Left ventricle myocardium superior (tissue), 1 donor: ENCODE data around the gene NDUFA8. TPM values are rescaled to one million over a fixed set of nuclear protein-coding genes. Genes with fewer than 3 reads are reported as not detected.

ENCODE experiments used
- ATAC-seq: fragments of 200-7000 bp; cut with Tn5 transposase; one replicate; pipeline ENCODE4 v1.9.1; 2020; ENCODE audit warnings: mild to moderate bottlenecking, moderate library complexity
- DNase-seq: peaks from one replicate; pipeline ENCODE4 v3.0.0-alpha.2; 2020
- intact Hi-C: fragments of 100-400 bp; cut with micrococcal nuclease; formaldehyde crosslinking; loops from one replicate; pipeline ENCODE4 v1.11.0; 2022
- total RNA-seq: library from RNA; stranded (reverse); fragmentation: NEBNext Ultra II Directional; extraction: Animal tissue kit (Norgen Biotek cat#: 25700); gene quantifications from one replicate; pipeline ENCODE4 v1.2.1, GENCODE V29; 2021
- donor health status: DM: no; HTN: yes; CAD: no; lungs with severe emphysema.

NDUFA8 gene
- total RNA-seq, 1 donor from 2014 or later = 321 TPM

- ATAC-seq = no peak
- no peak for DNase-seq
- intact Hi-C loops = no loop called here
Measured at GRCh38 chr9:122188369-122188768, 28.8 kb upstream of the NDUFA8 start.

DNA sequence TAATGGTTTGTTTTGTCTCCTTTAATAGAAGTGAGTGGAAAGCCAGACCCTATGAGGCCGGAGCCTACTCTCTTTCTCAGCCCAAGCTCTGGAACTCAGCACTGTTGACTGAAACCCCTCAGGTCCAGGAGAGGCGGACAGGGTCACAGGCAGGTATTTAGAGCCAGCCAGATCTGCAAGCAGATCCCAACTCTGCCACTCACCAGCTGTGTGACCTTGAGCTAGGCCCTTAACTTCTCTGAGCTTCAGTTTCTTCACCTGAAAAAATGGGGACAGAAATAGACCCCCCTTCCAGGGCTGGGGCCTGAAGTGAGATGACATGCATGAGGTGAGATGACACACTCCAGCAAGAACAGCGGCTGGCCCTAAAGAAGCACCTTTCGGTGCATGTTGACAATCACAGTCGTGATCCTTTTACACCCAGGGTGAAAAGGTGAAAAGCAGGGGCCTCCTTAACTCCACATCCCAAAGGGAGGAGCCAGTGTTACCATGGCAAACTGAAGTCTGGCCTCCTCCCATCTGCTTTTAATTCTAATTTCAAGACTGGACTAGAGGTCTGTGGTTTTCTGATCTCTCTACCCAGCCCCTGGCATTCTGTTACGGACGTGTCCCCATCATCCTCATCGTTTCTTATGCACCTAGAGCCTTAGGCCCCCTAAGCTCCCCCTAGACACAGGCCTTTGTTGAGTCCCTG, 27.3 kb upstream of the NDUFA8 start:
- no peak for ATAC-seq
- no peak for DNase-seq
- intact Hi-C loops = no loop called here

DNA sequence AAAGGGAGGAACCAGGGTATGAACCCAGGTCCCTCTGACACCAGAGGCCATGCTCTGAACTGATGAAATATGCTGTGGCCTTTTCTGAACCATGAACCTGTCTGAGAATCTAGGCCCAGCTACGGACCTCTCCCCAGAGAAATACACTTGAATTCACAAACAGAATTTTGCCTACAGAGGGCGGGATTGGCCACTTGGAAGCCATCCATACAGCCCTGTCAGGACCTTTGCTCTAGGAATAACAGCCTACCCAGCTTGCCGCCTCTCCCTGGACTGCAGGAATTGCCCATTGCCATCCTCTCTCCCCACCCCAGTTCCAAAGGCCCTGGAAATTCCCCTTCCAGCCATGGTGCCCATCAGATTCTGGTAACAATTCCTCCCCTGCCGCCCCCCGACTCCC, 26.7 kb upstream of the NDUFA8 start:
- ATAC-seq (no peak), DNase-seq (no peak)
- intact Hi-C loops = no loop called here

- intact Hi-C loops = no loop called here
- no peak for DNase-seq
- no peak for ATAC-seq
Measured at GRCh38 chr9:122184551-122184950, 25.0 kb upstream of the NDUFA8 start.

GRCh38 chr9:122183501-122183900, 23.9 kb upstream of the NDUFA8 start:
- DNase-seq = no peak
- intact Hi-C loops = no loop called here
- no peak for ATAC-seq

GRCh38 chr9:122180633-122181032, 21.1 kb upstream of the NDUFA8 start:
- intact Hi-C loops = no loop called here
- ATAC-seq = no peak
- no peak for DNase-seq

GRCh38 chr9:122179690-122180074, 20.1 kb upstream of the NDUFA8 start:
- intact Hi-C loops = no loop called here
- DNase-seq (no peak), ATAC-seq (no peak)

- intact Hi-C loops = no loop called here
- ATAC-seq = no peak
- no peak for DNase-seq
Measured at GRCh38 chr9:122179054-122179689, 19.6 kb upstream of the NDUFA8 start.

- intact Hi-C loops = no loop called here
- DNase-seq = no peak
- ATAC-seq = no peak
Measured at GRCh38 chr9:122176916-122177315, 17.3 kb upstream of the NDUFA8 start.

DNA sequence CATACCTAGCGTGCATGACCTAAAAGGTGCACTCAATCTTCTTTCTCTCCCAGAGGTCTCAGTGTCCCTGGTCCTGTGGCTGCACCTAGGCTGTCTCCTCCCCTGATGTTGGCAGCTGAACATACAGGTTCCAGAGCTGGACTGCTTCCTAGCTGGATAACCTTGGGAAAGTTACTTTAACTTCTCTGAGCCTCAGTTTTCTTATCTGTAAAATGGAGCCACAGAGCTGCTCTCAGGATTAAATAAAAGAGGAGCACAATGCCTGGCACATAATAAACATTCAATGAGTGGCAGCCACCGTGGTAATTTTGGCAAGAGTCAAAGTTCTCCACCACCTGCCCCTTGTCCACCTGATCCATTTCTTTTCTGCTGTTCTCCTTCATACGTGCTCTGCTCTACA, 14.1 kb upstream of the NDUFA8 start:
- ATAC-seq = no peak
- intact Hi-C loops = no loop called here
- DNase-seq = no peak

- DNase-seq (no peak), ATAC-seq (no peak)
- intact Hi-C loops = no loop called here
Measured at GRCh38 chr9:122172131-122172530, 12.6 kb upstream of the NDUFA8 start.

GRCh38 chr9:122168356-122168755, 8.8 kb upstream of the NDUFA8 start:
- intact Hi-C loops = no loop called here
- DNase-seq = no peak
- no peak for ATAC-seq

DNA sequence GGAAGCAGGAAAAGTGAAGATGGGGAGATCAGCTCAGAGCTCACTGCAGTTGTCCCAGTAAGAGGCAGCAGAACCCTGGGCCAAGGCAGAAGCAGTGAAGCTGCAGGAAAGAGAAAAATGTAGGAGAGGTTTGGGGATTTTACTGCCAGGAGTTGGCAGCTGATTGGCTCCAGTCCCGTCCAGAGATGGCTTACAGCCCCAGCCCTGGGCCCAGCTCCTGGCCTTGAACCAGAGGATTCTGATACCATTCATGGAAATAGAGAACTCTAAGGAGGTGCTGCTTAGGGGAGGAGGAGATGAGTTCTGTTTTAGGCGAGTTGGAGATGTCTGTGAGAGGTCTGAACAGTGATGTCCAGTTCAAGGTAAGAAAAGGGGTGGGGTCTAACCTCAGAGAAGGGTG, 4.7 kb upstream of the NDUFA8 start:
- ATAC-seq (no peak), DNase-seq (no peak)
- intact Hi-C loops = no loop called here

DNA sequence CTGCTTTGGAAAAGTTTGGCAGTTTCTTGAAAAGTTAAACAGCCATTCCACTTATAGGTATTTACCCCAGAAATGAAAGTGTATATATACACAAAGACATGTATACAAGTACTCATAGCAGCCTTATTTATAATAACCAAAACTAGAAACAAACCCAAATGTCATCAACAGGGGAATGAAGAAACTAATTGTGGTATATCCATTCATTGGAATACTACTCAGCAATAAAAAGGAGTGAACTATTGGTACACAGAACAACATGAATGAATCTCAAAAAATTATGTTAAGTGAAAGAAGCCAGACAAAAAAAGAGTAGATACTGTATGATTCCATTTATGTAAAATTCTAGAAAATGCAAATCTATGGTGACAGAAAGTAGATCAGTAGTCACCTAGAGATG, 2.8 kb upstream of the NDUFA8 start:
- intact Hi-C loops = no loop called here
- DNase-seq (no peak), ATAC-seq (no peak)

- intact Hi-C loops = no loop called here
- ATAC-seq = no peak
- no peak for DNase-seq
Measured at GRCh38 chr9:122159925-122160246, 307 bp upstream of the NDUFA8 start.

- DNase-seq = peak; percentile 35
- intact Hi-C loops = no loop called here
- peak; percentile 30 for ATAC-seq
Measured at GRCh38 chr9:122158202-122158601, 1.4 kb downstream of the NDUFA8 start.

- DNase-seq (no peak), ATAC-seq (no peak)
- intact Hi-C loops = no loop called here
Measured at GRCh38 chr9:122155796-122156195, 3.8 kb downstream of the NDUFA8 start.

DNA sequence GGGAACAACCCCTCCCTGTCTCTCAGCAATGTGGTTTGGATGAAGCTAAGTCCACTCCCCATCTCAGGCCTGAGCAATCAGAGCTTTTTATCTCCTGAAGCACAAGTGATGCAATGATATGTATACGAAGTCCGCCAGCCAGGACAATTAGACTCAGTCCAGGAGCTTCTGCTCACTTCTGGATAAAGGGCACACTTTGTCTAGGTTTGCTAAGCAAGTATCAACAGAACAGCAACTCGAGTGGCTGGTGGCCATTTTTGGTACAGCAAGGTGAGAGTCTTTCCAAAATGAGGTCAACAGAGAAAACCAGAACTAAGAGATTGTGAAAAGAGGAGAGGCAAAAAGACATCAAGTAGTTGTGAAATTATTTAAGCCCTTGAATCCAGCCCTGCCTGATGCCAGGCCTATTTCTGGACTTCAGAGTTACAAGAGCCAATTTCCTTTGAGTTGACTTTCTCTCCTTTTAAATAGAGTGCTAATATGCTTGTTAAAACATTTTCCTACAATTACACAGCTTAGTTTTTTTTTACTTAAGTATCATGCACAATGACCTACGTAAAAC, 8.2 kb downstream of the NDUFA8 start:
- no peak for DNase-seq
- intact Hi-C loops = no loop called here

DNA sequence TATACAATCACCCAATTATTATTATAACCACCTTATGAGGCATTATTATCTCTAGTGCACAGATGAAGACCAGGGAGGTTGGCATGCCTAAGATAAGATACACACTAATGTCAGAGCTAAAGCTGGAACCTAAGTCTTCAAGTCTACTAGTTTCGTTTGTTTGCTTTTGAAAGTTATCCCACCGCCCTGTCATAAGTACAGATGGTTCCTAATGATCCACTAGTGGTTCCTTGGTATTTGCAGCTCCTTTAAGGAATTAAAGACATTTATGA, 14.1 kb downstream of the NDUFA8 start:
- no peak for ATAC-seq
- intact Hi-C loops = no loop called here
- no peak for DNase-seq

More for the DNA sequence above, 8.2 kb downstream of the NDUFA8 start:
- peak; percentile 58 for ATAC-seq

DNA sequence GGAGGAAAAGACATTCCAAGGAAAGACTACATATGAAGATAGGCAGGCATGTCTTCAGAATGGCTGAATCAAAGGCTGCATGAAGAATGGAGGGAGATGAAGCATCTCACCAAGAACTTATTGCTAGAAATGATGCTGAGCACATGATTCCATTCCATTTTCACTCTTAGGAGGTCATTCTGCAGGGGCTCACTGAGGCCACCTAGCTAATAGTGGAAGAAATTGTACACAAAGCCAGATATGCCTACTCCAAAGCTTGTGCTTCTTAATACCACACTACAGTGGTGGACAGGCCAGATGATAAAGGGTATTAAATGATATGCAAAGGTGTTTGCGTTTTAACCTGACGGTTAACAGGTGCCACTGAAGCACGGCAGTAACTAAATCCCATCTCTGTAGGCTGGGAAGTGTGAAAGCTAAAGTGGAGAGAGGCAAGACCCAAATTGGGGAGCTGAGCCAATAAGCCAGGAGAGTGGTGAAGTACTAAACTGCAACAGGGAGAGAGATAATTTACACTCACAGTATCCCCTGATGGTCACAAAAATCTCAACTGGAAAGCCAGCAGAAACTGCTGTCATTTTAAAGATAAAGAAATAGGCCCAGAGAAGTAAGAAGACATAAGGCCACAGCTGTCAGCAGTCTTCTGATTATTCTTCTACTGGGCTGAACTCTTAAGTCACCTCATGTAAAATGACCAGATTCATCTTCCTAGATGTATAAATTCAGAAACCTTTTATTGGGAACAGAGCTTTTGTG, 14.6 kb downstream of the NDUFA8 start:
- no peak for DNase-seq
- intact Hi-C loops = no loop called here
- ATAC-seq = peak; percentile 32
